Chondrocyte (in vitro differentiated cells): ENCODE results near the gene NPHS1. TPM values are rescaled to one million over a fixed set of nuclear protein-coding genes. Genes with fewer than 3 reads are reported as not detected.
"Not testable (repeated sequence)": the region's sequence is repeated elsewhere in the genome, so short reads cannot be mapped to it uniquely, and the experiment has no call there.

Experiments used
- DNase-seq: peaks from one replicate; pipeline ENCODE4 v3.0.0; 2021; ENCODE audit warnings: mixed read lengths, low spot score
- H3K27ac Mint-ChIP-seq: one replicate; pipeline ENCODE4 v1.8.0; 2021; ENCODE audit warnings: mild to moderate bottlenecking, moderate library complexity, mixed read lengths; ENCODE audit not compliant: unreplicated experiment
- H3K27me3 Mint-ChIP-seq: 2 replicates; pipeline ENCODE4 v1.8.0; 2021; ENCODE audit warnings: low read depth, mixed read lengths
- H3K36me3 Mint-ChIP-seq: 2 replicates; pipeline ENCODE4 v1.8.0; 2021; ENCODE audit warnings: low read depth, mixed read lengths
- H3K4me1 Mint-ChIP-seq: 2 replicates; pipeline ENCODE4 v1.8.0; 2021; ENCODE audit warnings: low read depth, mild to moderate bottlenecking, mixed read lengths
- H3K4me3 Mint-ChIP-seq: one replicate; pipeline ENCODE4 v1.8.0; 2021; ENCODE audit warnings: mild to moderate bottlenecking, moderate library complexity, mixed read lengths; ENCODE audit not compliant: unreplicated experiment
- H3K9me3 Mint-ChIP-seq: 2 replicates; pipeline ENCODE4 v1.8.0; 2021; ENCODE audit warnings: low read depth, mixed read lengths
- CTCF ChIP-seq: fragments of 200-600 bp; sonication (generic); IDR thresholded peaks from 2 replicates; pipeline ENCODE4 v1.5.0; 2021; ENCODE audit warnings: antibody characterized with exemption, mild to moderate bottlenecking, moderate library complexity
- total RNA-seq: library from RNA; stranded (reverse); gene quantifications from 3 replicates; pipeline ENCODE4 v1.2.1, GENCODE V29; 2021

NPHS1 gene
- total RNA-seq, 1 donor from 2014 or later, result not detected

GRCh38 chr19:35797663-35798062, 54.6 kb downstream of the NPHS1 start:
- Mint-ChIP-seq H3K27me3 (peaks cover 24% of the 10 kb centered on the region), H3K9me3 (peaks cover 4% of the 10 kb centered on the region), H3K36me3 (no peaks in the 10 kb centered on the region), H3K4me1 (no peaks in the 10 kb centered on the region), H3K27ac (no peak overlapping the region), H3K4me3 (no peak overlapping the region)
- no peak for TF ChIP-seq CTCF
- DNase-seq, result no peak

GRCh38 chr19:35796645-35797542, 55.4 kb downstream of the NPHS1 start:
- peaks cover 22% of the 10 kb centered on the region for H3K27me3 Mint-ChIP-seq
- H3K4me3 Mint-ChIP-seq, result no peak overlapping the region
- no peak for DNase-seq
- no peaks in the 10 kb centered on the region for H3K36me3 Mint-ChIP-seq
- H3K27ac Mint-ChIP-seq, result no peak overlapping the region
- H3K4me1 Mint-ChIP-seq, result no peaks in the 10 kb centered on the region
- H3K9me3 Mint-ChIP-seq, result peaks cover 3% of the 10 kb centered on the region
- TF ChIP-seq CTCF, result no peak

- H3K27me3 Mint-ChIP-seq, result peaks cover 19% of the 10 kb centered on the region
- H3K9me3 Mint-ChIP-seq, H3K4me3 Mint-ChIP-seq, H3K27ac Mint-ChIP-seq, H3K36me3 Mint-ChIP-seq, H3K4me1 Mint-ChIP-seq, DNase-seq: not testable (repeated sequence)
These were observed 56.7 kb downstream of the NPHS1 start for GRCh38 chr19:35795564-35795963.

GRCh38 chr19:35793381-35794165, 58.7 kb downstream of the NPHS1 start:
- DNase-seq, result no peak
- Mint-ChIP-seq H3K4me1 (no peaks in the 10 kb centered on the region), H3K27ac (no peak overlapping the region), H3K9me3 (no peaks in the 10 kb centered on the region), H3K27me3 (peaks cover 17% of the 10 kb centered on the region), H3K4me3 (no peak overlapping the region), H3K36me3 (no peaks in the 10 kb centered on the region)
- no peak for TF ChIP-seq CTCF

GRCh38 chr19:35792888-35793287, 59.4 kb downstream of the NPHS1 start:
- no peak overlapping the region for H3K4me3 Mint-ChIP-seq
- TF ChIP-seq CTCF, result no peak
- H3K27ac Mint-ChIP-seq, result no peak overlapping the region
- no peak for DNase-seq
- no peaks in the 10 kb centered on the region for H3K9me3 Mint-ChIP-seq
- no peaks in the 10 kb centered on the region for H3K4me1 Mint-ChIP-seq
- H3K27me3 Mint-ChIP-seq, result peaks cover 13% of the 10 kb centered on the region
- no peaks in the 10 kb centered on the region for H3K36me3 Mint-ChIP-seq
